ENCODE results near the gene SAV1. TPM values are rescaled to one million over a fixed set of nuclear protein-coding genes. Genes with fewer than 3 reads are reported as not detected.
"Not testable (repeated sequence)": the region's sequence is repeated elsewhere in the genome, so short reads cannot be mapped to it uniquely, and the experiment has no call there.

Gene SAV1
- total RNA-seq, 1 donor from 2014 or later: 21.5 TPM

- no peak for DNase-seq (ENCODE audit: low read depth, low spot score)
Measured at GRCh38 chr14:50666772-50667683, 1.1 kb downstream of the SAV1 start.

DNA sequence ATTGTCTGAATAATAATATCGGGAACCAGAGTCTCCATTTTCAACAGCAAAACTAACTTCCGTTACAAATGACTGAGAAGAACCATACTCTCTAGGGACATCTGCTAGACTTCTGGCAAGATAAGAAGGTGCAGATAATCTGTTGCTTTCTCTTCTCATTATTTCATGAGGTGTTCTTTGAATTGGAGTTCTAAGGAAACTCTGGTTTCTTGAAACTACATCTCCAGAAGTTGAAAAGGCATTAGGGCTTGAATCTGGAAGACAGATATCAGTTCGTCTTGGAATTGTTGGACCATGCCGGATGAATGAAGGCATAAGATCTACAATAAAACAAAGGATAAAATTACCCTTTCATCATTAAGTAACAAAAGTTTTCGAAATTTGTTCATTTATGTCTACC is 2.8 kb downstream of the SAV1 start:
- not testable (repeated sequence) for DNase-seq (ENCODE audit: low read depth, low spot score)

GRCh38 chr14:50664579-50664978 is 3.5 kb downstream of the SAV1 start:
- DNase-seq (ENCODE audit: low read depth, low spot score): not testable (repeated sequence)

GRCh38 chr14:50659327-50659974 is 8.7 kb downstream of the SAV1 start:
- DNase-seq (ENCODE audit: low read depth, low spot score): no peak

- peak; percentile 66 for DNase-seq (ENCODE audit: low read depth, low spot score)
Measured at GRCh38 chr14:50658203-50658602, 9.9 kb downstream of the SAV1 start.

DNA sequence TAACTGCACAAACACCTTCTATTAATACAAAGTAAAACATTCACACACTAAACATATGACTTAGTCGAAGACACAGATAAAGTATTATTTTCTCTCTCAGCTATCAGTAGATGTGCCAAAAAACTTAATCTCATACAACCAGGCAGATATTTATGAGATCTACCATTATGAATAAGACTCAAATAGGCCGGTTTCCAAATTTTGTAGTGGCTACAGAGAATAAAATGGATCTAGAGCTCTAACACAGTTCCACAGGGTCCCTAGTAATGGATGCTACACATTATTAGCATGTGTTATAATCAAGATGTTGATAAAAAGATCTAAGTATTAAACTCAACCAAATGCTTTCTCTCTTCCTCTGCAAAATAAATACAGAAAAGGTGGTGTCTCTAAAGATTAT is 10.4 kb downstream of the SAV1 start:
- no peak for DNase-seq (ENCODE audit: low read depth, low spot score)

- DNase-seq (ENCODE audit: low read depth, low spot score): no peak
Measured at GRCh38 chr14:50656776-50657175, 11.3 kb downstream of the SAV1 start.

GRCh38 chr14:50649691-50650090 is 18.4 kb downstream of the SAV1 start:
- no peak for DNase-seq (ENCODE audit: low read depth, low spot score)

DNA sequence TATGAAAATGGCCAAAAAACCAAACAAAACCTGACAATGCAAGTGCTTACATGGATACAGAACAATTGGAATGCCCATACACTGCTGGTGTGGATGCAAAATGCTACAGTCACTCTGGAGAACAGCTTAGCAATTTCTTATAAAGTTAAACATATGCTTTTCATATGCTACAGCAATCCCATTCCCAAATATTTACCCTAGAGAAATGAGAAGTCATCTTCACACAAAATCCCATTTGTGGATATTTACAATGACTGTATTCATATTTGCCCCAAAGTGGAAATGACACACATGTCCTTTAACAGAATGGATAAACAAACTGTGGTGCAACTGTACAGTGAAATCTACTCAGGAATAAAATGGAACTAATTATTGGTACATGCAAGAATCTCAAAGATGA is 20.4 kb downstream of the SAV1 start:
- no peak for DNase-seq (ENCODE audit: low read depth, low spot score)

DNA sequence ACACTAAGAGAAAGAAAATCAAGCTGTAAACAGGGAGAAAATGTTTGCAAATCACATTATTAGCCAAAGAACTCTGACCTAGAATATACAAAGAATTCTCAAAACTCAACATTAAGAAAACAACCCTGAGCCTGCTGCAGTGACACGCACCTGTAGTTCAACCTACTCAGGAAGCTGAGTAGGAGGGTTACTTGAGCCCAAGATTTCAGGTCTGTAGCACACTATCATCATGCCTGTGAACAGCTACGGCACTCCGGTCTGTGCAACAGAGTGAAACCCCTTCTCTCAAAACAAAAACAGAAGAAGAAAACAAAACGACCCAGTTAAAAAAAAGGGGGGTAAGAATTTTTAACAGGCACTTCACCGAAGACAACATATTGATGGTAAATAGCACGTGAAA is 20.8 kb downstream of the SAV1 start:
- no peak for DNase-seq (ENCODE audit: low read depth, low spot score)

- DNase-seq (ENCODE audit: low read depth, low spot score): no peak
Measured at GRCh38 chr14:50635141-50635540, 33.0 kb downstream of the SAV1 start.

DNA sequence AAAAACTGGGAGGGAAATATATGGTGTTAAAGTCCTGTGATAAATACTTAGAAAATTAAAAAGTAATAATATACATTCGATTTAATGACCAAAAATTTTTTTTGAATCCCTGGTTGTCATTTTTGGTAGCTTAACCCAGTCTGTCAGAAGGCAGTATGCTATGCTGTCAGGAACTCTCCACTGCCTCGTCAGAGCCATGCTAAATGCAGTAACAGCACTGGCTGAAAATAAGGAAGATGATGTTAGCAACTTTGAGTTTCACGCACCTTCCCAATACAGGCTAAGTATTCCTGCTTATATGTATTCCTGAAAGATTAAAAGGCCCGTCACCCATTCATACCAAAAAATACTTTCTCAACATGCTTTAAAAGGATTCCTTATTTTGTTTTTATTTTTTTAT is 34.2 kb downstream of the SAV1 start:
- no peak for DNase-seq (ENCODE audit: low read depth, low spot score)

GRCh38 chr14:50631408-50631821 is 36.7 kb downstream of the SAV1 start:
- DNase-seq (ENCODE audit: low read depth, low spot score): no peak

- DNase-seq (ENCODE audit: low read depth, low spot score): not testable (repeated sequence)
Measured at GRCh38 chr14:50624947-50625346, 43.2 kb downstream of the SAV1 start.

GRCh38 chr14:50624447-50624846 is 43.7 kb downstream of the SAV1 start:
- no peak for DNase-seq (ENCODE audit: low read depth, low spot score)

GRCh38 chr14:50622978-50623377 is 45.1 kb downstream of the SAV1 start:
- DNase-seq (ENCODE audit: low read depth, low spot score): no peak

DNA sequence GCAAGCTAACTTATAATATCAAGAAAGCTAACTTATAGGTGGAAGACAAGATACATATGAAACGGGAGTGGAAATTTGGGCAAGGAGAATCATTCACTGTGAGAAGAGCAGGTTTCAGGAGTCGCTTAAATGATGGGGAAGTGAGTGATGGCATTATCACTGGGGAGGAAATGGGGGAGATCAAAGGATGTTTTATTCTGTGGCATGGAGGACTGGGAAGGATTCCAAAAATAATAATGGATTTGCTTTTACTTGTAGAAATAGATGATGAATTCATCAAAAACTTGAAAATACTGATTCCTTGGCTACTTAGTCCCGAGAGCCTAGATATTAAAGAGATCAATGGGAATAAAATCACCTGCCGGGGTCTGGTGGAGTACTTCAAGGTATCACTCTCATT is 47.8 kb downstream of the SAV1 start:
- no peak for DNase-seq (ENCODE audit: low read depth, low spot score)

DNA sequence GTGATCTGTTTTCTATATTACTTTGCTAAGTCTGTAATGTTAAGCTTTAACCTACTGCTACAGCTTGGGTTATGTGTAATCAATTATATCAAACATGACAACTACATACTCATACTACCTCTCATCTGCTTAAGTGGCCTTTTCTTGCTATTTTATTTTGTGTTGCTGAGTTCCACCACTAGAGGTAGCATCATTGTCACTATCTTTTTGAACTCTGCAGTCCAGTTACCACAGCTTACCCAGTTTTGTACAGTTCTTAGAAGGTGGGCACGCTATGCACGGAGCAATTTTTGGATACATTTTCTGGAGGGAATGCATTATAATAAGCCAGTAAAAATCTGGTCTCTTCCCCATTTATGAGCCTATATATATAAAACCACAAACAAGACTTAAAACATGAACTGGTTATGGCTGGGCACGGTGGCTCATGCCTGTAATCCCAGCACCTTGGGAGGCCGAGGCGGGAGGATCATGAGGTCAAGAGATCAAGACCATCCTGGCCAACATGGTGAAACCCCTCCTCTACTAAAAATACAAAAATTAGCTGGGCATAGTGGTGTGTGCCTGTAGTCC is 48.5 kb downstream of the SAV1 start:
- peak; percentile 13 for DNase-seq (ENCODE audit: low read depth, low spot score)

- no peak for DNase-seq (ENCODE audit: low read depth, low spot score)
Measured at GRCh38 chr14:50616275-50616674, 51.8 kb downstream of the SAV1 start.

- no peak for DNase-seq (ENCODE audit: low read depth, low spot score)
Measured at GRCh38 chr14:50615552-50615951, 52.6 kb downstream of the SAV1 start.

DNA sequence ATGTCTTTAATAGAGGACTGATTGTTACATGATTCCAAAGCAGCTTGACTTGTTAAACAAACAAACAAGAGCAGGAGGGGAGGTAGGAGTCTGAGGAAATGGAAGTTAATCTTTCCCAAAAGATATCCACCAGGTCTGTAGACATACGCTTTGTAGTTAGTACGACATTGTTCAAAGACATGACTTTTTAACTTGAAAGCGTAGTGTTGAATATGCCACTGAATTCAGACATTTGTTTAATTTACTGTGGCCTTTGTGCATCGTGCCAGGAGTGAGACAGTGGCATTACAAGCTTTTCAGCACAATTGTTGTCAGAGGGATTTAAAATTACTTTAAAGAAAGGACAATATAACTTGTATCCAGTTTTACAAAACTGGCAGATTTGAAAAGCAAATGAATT is 53.0 kb downstream of the SAV1 start:
- no peak for DNase-seq (ENCODE audit: low read depth, low spot score)

- no peak for DNase-seq (ENCODE audit: low read depth, low spot score)
Measured at GRCh38 chr14:50612806-50613205, 55.3 kb downstream of the SAV1 start.

All from pulmonary artery endothelial cell (primary cell).